GM21619 (cell line): ENCODE measurements around the gene SPSB2.
"Not testable (repeated sequence)": the region's sequence is repeated elsewhere in the genome, so short reads cannot be mapped to it uniquely, and the experiment has no call there.

Experiments used
- ATAC-seq: cut with Tn5 transposase; IDR thresholded peaks from one replicate; pipeline ENCODE4 v1.9.1; 2021; ENCODE audit not compliant: unreplicated experiment

Gene SPSB2

GRCh38 chr12:6871052-6871957 is 1.8 kb downstream of the SPSB2 start:
- no peak for ATAC-seq

DNA sequence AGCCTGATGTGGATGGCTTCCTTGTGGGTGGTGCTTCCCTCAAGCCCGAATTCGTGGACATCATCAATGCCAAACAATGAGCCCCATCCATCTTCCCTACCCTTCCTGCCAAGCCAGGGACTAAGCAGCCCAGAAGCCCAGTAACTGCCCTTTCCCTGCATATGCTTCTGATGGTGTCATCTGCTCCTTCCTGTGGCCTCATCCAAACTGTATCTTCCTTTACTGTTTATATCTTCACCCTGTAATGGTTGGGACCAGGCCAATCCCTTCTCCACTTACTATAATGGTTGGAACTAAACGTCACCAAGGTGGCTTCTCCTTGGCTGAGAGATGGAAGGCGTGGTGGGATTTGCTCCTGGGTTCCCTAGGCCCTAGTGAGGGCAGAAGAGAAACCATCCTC is 2.8 kb downstream of the SPSB2 start:
- not testable (repeated sequence) for ATAC-seq

GRCh38 chr12:6869049-6870021 is 3.8 kb downstream of the SPSB2 start:
- ATAC-seq = no peak

- ATAC-seq = no peak
Measured at GRCh38 chr12:6868211-6869048, 4.7 kb downstream of the SPSB2 start.

GRCh38 chr12:6867413-6868210 is 5.5 kb downstream of the SPSB2 start, which contains the start of gene TPI1:
TSS of gene TPI1 (plus strand) at chr12:6867531. CDS start at chr12:6867567, 36 bp downstream.
- ATAC-seq = peak; percentile 46

- ATAC-seq = peak; percentile 7
Measured at GRCh38 chr12:6866920-6867412, 6.1 kb downstream of the SPSB2 start.

GRCh38 chr12:6866163-6866919 is 6.8 kb downstream of the SPSB2 start:
- ATAC-seq = no peak

DNA sequence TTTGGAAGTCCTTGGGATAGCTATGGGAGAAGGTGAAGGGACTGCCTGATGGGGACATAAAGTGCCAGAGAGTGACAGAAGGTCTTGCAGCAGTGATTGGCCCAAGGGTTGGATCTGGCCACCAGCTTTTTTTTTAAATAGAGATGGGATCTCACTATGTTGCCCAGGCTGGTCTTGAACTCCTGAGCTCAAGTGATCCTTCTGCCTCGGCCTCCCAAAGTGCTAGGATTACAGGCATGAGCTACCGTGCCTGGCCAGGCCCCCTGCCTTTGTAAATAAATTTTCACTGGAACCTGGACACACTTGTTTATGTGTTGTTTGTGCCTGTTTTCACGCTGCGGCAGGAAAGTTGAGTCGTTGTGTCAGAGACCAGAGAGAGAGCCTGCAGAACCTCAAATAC is 7.8 kb downstream of the SPSB2 start:
- ATAC-seq = not testable (repeated sequence)

- ATAC-seq = no peak
Measured at GRCh38 chr12:6863586-6864321, 9.3 kb downstream of the SPSB2 start.

DNA sequence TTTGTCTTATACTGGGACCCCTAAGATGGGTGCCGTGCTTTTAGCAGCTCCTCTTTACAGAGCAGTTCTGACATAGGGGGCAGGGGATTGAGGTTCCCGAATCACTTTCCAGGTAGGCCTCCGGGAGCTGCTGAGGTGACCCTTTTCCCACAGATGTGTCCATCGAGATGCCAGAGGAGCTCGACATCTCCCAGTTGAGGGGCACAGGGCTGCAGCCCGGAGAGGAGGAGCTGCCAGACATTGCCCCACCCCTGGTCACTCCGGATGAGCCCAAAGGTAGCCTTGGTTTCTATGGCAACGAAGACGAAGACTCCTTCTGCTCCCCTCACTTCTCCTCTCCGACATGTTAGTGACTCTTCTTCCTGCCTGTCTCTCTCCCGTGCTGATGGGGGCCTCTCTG is 10.1 kb downstream of the SPSB2 start:
- no peak for ATAC-seq

DNA sequence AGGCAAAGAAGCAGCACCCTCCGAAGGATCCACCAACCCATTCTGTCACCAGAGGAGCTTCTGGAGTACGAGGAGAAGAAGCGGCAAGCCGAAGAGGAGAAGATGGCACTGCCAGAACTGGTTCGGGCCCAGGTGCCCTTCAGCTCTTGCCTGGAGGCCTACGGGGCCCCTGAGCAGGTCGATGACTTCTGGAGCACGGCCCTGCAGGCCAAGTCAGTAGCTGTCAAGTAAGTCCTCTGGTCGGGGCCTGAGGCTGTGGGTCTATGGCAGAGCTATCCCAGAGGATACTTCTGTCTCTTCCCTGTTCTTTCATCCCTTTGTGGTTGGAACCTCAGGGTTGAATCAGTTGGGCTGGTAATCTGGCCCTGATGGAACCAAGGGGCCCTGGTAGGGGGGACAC is 11.7 kb downstream of the SPSB2 start:
- no peak for ATAC-seq

DNA sequence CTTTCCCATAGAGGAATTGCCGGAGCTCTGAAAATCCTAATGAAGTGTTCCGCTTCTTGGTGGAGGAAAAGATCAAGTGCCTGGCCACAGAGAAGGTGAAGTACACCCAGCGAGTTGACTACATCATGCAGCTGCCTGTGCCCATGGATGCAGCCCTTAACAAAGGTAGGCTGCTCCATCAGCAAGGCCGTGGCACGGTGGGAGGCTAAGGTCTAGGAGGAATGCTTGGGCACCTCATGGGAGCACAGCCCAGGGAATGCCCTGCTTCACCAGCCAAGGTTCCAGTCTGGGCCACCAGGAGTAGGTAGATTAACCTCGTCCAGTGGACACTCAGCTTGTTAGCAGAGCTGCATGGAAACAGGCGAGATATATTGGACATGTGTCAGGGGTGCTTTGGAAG is 12.2 kb downstream of the SPSB2 start:
- ATAC-seq = no peak

GRCh38 chr12:6860116-6860515 is 13.0 kb downstream of the SPSB2 start:
- ATAC-seq = no peak

- no peak for ATAC-seq
Measured at GRCh38 chr12:6858799-6859198, 14.3 kb downstream of the SPSB2 start.

- ATAC-seq = no peak
Measured at GRCh38 chr12:6855322-6855721, 17.8 kb downstream of the SPSB2 start.

DNA sequence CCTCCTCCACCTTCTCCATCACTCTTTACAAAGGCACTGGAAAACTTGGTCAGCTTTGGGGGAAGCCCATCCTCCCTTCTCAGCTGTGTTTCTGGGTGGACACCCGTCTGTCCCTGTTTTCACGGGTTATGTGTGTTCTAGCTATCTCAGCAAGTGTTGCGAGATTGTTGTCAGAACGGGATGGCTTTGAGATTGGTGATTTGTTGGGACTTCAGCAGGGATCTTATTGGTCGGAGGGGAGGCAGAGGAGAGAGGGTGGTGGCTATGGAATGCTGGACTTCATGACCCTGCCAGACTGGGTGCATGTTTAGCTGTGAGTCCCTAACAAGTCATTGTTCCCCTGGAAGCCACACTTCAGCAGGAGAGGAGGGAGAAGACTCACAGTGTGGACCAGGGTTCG is 19.1 kb downstream of the SPSB2 start:
- no peak for ATAC-seq

DNA sequence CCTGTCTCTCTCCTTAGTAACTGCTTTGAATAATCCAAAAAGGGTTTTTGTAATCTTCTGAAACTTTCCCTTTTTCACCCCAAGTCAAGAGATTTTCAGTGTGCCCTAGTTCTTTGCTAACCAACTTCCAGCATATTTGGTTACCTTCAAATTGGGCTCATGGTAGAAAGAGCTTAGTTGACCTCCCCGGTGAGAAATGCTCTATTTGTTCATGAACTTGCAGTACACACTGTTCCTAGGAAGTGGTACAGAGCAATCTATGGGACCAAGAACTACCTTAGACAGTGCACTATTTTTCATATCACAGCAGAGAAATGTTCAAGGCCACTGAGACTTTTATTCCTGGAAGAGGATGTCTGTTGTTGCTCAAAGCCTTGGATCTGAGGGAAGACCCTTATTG is 19.5 kb downstream of the SPSB2 start:
- no peak for ATAC-seq

DNA sequence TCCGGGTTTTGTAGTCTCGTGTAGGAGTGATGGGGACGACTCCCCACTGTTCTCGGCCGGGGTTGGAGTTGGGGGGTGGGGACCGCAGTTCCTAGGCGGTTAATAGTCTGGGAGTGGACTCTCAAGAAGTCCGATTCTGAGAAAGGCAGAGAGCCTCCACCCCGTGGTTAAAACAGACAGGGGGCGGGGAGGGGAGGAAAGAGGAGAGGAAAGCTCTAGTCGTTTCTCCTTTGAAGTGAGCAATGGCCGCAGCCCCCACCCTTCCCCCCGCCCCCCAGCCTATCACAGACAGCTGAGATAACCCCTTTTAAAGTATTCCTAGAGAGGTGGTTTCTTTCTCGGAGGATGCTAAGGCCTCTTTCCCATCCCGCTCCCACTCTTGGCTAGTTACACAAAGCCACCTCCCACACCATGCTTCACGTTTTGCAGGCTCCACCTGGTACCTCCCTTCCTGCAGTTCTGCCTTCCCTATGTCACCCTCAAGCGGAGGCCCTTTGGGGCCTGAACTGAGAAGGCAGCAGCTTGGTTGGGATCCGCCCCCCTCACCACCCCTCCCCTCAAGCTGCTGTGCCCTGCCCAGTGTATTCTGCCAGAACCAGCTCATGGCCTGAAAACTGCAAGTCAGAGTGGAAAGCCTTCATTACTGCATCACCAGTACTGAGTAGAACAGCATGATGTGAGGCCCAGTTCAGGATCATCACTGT is 20.3 kb downstream of the SPSB2 start:
- ATAC-seq = no peak
